Caco-2 (cell line): ENCODE data around the gene NFKBIA. TPM values are rescaled to one million over a fixed set of nuclear protein-coding genes. Genes with fewer than 3 reads are reported as not detected.
A peak's percentile ranks its signal among the peaks of the same experiment; 100 is the strongest.

Source experiments
- BruUV-seq: library from RNA; stranded (reverse); fragments of 400-500 nt; replicated peaks from 2 replicates; lab custom pipeline; 2021; lab: Mats Ljungman, UMichigan
- CTCF ChIA-PET: fragments of 300-600 bp; sonication (Branson Sonifier 250); formaldehyde crosslinking; loops from one replicate; lab custom pipeline; 2022; ENCODE audit warnings: antibody characterized with exemption; lab: Charles Lee
- POLR2A ChIA-PET: fragments of 300-600 bp; sonication (Branson Sonifier 250); formaldehyde crosslinking; loops from one replicate; lab custom pipeline; 2022; ENCODE audit warnings: antibody characterized with exemption; lab: Charles Lee
- DNase-seq, 2 experiments: peaks; one replicate each; pipeline versions ENCODE4 v3.0.0 to v3.0.0-alpha.2; 2020 to 2022
- H3K27me3 ChIP-seq: replicated peaks from 2 replicates; pipeline ENCODE4 v1.6.0; 2011; ENCODE audit warnings: low read length; ENCODE audit not compliant: control insufficient read depth, insufficient read depth
- H3K36me3 ChIP-seq: 2 replicates; pipeline ENCODE4 v1.5.1; 2011; ENCODE audit warnings: low read length; ENCODE audit not compliant: control insufficient read depth, insufficient read depth
- H3K4me1 ChIP-seq: fragments of 250-450 bp; sonication (Bioruptor Pico); 2 replicates; pipeline ENCODE4 v1.5.1; 2020; ENCODE audit warnings: mild to moderate bottlenecking
- H3K4me3 ChIP-seq: 2 replicates; pipeline ENCODE4 v1.5.1; 2011; ENCODE audit warnings: low read depth, mild to moderate bottlenecking, control low read depth, low read length
- H3K9me3 ChIP-seq: fragments of 250-450 bp; sonication (Bioruptor Pico); 2 replicates; pipeline ENCODE4 v1.5.1; 2020; ENCODE audit warnings: mild to moderate bottlenecking, moderate library complexity
- H3K27ac Mint-ChIP-seq: one replicate; pipeline ENCODE4 v1.8.0; 2022; ENCODE audit warnings: mixed read lengths; ENCODE audit not compliant: unreplicated experiment
- H3K27me3 Mint-ChIP-seq: one replicate; pipeline ENCODE4 v1.8.0; 2022; ENCODE audit warnings: mixed read lengths; ENCODE audit not compliant: insufficient read depth, unreplicated experiment
- H3K36me3 Mint-ChIP-seq: one replicate; pipeline ENCODE4 v1.8.0; 2022; ENCODE audit warnings: mild to moderate bottlenecking, mixed read lengths; ENCODE audit not compliant: insufficient read depth, unreplicated experiment
- H3K4me1 Mint-ChIP-seq: one replicate; pipeline ENCODE4 v1.8.0; 2022; ENCODE audit warnings: low read depth, mixed read lengths; ENCODE audit not compliant: unreplicated experiment
- H3K4me3 Mint-ChIP-seq: one replicate; pipeline ENCODE4 v1.8.0; 2022; ENCODE audit warnings: mild to moderate bottlenecking, moderate library complexity, mixed read lengths; ENCODE audit not compliant: unreplicated experiment
- H3K9me3 Mint-ChIP-seq: one replicate; pipeline ENCODE4 v1.8.0; 2022; ENCODE audit warnings: mixed read lengths; ENCODE audit not compliant: unreplicated experiment
- CTCF ChIP-seq, 2 experiments: fragments of 200-600 bp in 1 of 2; IDR thresholded peaks; 1 replicate in 1 of 2; 2 replicates in 1 of 2; pipeline versions ENCODE4 v1.5.1 to v1.8.0; 2011 to 2022; ENCODE audit warnings: antibody characterized with exemption in 1 of 2, control low read depth in 1 of 2, inconsistent platforms in 1 of 2, low read depth in 1 of 2, low read length in 1 of 2, mild to moderate bottlenecking in 1 of 2, moderate library complexity in 1 of 2; ENCODE audit not compliant: insufficient read depth in 1 of 2, severe bottlenecking in 1 of 2, unreplicated experiment in 1 of 2
- intact Hi-C: fragments of 100-400 bp; cut with micrococcal nuclease; formaldehyde crosslinking; loops from one replicate; pipeline ENCODE4 v1.10.0; 2022; ENCODE audit not compliant: unreplicated experiment
- total RNA-seq: library from RNA; stranded (reverse); gene quantifications from 2 replicates; pipeline ENCODE4 v1.2.3, GENCODE V29; 2022

Gene NFKBIA
- total RNA-seq, 1 experiment from 2014 or later: 33.4 TPM

GRCh38 chr14:35405304-35405996 lies 901 bp upstream of the NFKBIA start:
- H3K36me3 Mint-ChIP-seq: peaks cover 45% of the 10 kb centered on the region
- H3K4me3 Mint-ChIP-seq: peak overlapping the region; percentile 86
- no peaks in the 10 kb centered on the region for H3K9me3 ChIP-seq
- peaks cover 9% of the 10 kb centered on the region for H3K4me1 Mint-ChIP-seq
- H3K27me3 Mint-ChIP-seq: no peaks in the 10 kb centered on the region
- no peak for TF ChIP-seq CTCF (IDR thresholded peaks at IDR 0.05; ENCODE audit: insufficient read depth in 1 of 2, low read depth in 1 of 2, low read length in 1 of 2, severe bottlenecking in 1 of 2, unreplicated experiment in 1 of 2)
- H3K9me3 Mint-ChIP-seq: no peaks in the 10 kb centered on the region
- no peaks in the 10 kb centered on the region; the same call in 1 of the 2 replicates for H3K27me3 ChIP-seq
- no peak for DNase-seq
- CTCF ChIA-PET: interaction anchor here (0.9 to 2.6 kb wide), 6 partner anchors 10 to 190 kb away, joined by 3 to 13 read pairs (median 4); partner anchors contain the start of gene PSMA6
- H3K4me3 ChIP-seq: peak overlapping the region; percentile 97
- intact Hi-C loops: loop anchor here (2.0 to 10.0 kb wide), 2 partner anchors 281 to 359 kb away; partner anchors contain the start of genes FAM177A1, PPP2R3C and PRORP
- POLR2A ChIA-PET: interaction anchor here (0.7 to 2.7 kb wide), 6 partner anchors 31 to 359 kb away, joined by 3 to 47 read pairs (median 4); partner anchors contain the start of genes FAM177A1, PPP2R3C, PRORP and PSMA6
- TSS peak; percentile 42 for BruUV-seq
- peaks cover 3% of the 10 kb centered on the region; the same call in 1 of the 2 replicates for H3K36me3 ChIP-seq
- H3K27ac Mint-ChIP-seq: peak overlapping the region; percentile 95
- peaks cover 20% of the 10 kb centered on the region for H3K4me1 ChIP-seq

DNA sequence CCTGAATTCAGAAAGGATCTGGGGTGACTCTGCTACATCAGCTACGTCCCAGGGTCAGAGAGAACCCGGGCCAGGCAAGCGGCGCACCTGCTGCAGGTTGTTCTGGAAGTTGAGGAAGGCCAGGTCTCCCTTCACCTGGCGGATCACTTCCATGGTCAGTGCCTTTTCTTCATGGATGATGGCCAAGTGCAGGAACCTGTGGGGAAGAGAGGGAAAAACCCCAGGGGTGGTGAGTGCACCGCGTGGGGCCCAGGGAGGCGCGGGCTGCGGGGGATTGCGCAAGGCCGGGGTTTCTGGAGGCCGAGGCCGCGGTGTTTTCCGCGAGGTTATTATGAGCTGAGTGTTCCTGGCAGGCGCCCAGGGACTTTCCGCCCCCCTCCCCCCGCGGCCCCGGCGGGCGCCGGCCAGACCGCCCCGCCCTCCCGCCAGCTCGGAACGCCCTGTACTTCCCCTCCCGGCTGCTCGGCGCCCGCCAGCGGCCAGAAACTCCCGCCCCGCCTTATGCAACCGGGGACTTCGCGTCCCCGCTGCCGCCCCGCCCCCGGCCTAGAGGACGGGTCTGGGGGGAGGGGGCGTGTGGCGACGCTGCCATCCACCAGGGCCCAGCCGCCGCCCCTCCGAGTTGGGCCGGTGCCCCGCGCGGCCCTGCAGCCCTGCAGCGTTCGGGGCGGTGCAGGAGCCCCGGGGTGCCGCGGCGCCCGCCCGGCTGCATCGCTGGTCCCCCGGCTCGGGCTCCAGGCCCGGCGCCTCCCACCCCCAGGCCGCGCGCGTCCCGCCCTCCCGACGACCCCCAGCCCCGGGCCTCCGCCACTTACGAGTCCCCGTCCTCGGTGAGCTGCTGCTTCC lies 723 bp downstream of the NFKBIA start:
- CTCF ChIA-PET: interaction anchor here (0.6 to 2.6 kb wide), 9 partner anchors 9 to 687 kb away, joined by 3 to 13 read pairs (median 4); partner anchors contain the start of gene PSMA6
- no peaks in the 10 kb centered on the region for H3K9me3 Mint-ChIP-seq

More for the DNA sequence above, 723 bp downstream of the NFKBIA start:
- POLR2A ChIA-PET: interaction anchor here (0.5 to 2.7 kb wide), 11 partner anchors 24 to 791 kb away, joined by 3 to 47 read pairs (median 4); partner anchors contain the start of genes PPP2R3C, PRORP, PSMA6 and SRP54
- intact Hi-C loops: loop anchor here (1.0 to 10.0 kb wide), 5 partner anchors 30 to 357 kb away; partner anchors contain the start of genes FAM177A1, PPP2R3C, PRORP and PSMA6
- Mint-ChIP-seq H3K27ac (peak overlapping the region; percentile 95), H3K36me3 (peaks cover 60% of the 10 kb centered on the region), H3K4me1 (peaks cover 9% of the 10 kb centered on the region), H3K4me3 (peak overlapping the region; percentile 86), H3K27me3 (no peaks in the 10 kb centered on the region)
- no TSS peak for BruUV-seq
- Histone ChIP-seq H3K27me3 (no peaks in the 10 kb centered on the region; the same call in 1 of the 2 replicates), H3K4me1 (peaks cover 22% of the 10 kb centered on the region), H3K4me3 (peak overlapping the region; percentile 97), H3K36me3 (peaks cover 3% of the 10 kb centered on the region; the same call in 1 of the 2 replicates), H3K9me3 (no peaks in the 10 kb centered on the region)
- DNase-seq: peak; percentile 92 to 93
- no peak for TF ChIP-seq CTCF (IDR thresholded peaks at IDR 0.05; ENCODE audit: insufficient read depth in 1 of 2, low read depth in 1 of 2, low read length in 1 of 2, severe bottlenecking in 1 of 2, unreplicated experiment in 1 of 2)
